Endothelial cell of umbilical vein (primary cell): Measurements from ENCODE around the gene RASGRF1.

Experiments
- CTCF ChIP-seq, 2 donors: IDR thresholded peaks; 1 replicate in 1 of 2; 2 replicates in 1 of 2; pipeline ENCODE4 v1.5.1; 2011; ENCODE audit warnings: low read length in 2 of 2, mild to moderate bottlenecking in 2 of 2, moderate library complexity in 2 of 2, control low read depth in 1 of 2, inconsistent platforms in 1 of 2, low read depth in 1 of 2; ENCODE audit not compliant: insufficient read depth in 1 of 2; ENCODE audit errors: extremely low read depth in 1 of 2
- MYC ChIP-seq: IDR thresholded peaks from one replicate; pipeline ENCODE4 v1.6.1; 2011; ENCODE audit warnings: mild to moderate bottlenecking, low read depth, low read length
- POLR2AphosphoS5 ChIP-seq: IDR thresholded peaks from 2 replicates; pipeline ENCODE4 v1.6.1; 2012; ENCODE audit warnings: low read depth, mild to moderate bottlenecking, control low read depth, low read length, moderate library complexity; ENCODE audit not compliant: insufficient read depth

GRCh38 chr15:79030470-79030869, 60.1 kb downstream of the RASGRF1 start:
- TF ChIP-seq CTCF (IDR thresholded peaks at IDR 0.05; ENCODE audit: extremely low read depth in 1 of 2, insufficient read depth in 1 of 2, low read depth in 1 of 2, low read length in 2 of 2) (no peak), MYC (no peak), POLR2AphosphoS5 (no peak)
